ENCODE measurements around the gene NCOA4. TPM values are rescaled to one million over a fixed set of nuclear protein-coding genes. Genes with fewer than 3 reads are reported as not detected.

The NCOA4 gene
- total RNA-seq, 1 donor from 2014 or later = 333 TPM

Other genes with a start within 250 kb of the NCOA4 start
- 7.3 TPM for gene AGAP4, start 183.1 kb downstream of the NCOA4 start, total RNA-seq
- gene TIMM23, start 58.1 kb downstream of the NCOA4 start, total RNA-seq = 89.7 TPM
- not detected for gene MSMB, start 15.6 kb upstream of the NCOA4 start, total RNA-seq

Data from left ventricle myocardium superior (tissue), 1 donor.